K562 (cell line): ENCODE results near the gene GRIK2. TPM values are rescaled to one million over a fixed set of nuclear protein-coding genes. Genes with fewer than 3 reads are reported as not detected.

ENCODE experiments used
- BRD9 ChIP-seq: fragments of 450-650 bp; IDR thresholded peaks from 2 replicates; pipeline ENCODE4 v1.6.1; 2018; ENCODE audit warnings: low read depth; ENCODE audit not compliant: partially characterized antibody
- PTBP1 ChIP-seq: fragments of 200-400 bp; formaldehyde crosslinking; IDR thresholded peaks from 2 replicates; pipeline ENCODE4 v1.6.1; 2017; ENCODE audit warnings: low read depth, low read length
- RREB1 ChIP-seq: fragments of 250-450 bp; sonication (Bioruptor Pico); IDR thresholded peaks from 2 replicates; pipeline ENCODE4 v1.4.0; 2020
- TEAD4 ChIP-seq, 2 experiments: sonication (generic) in 1 of 2; formaldehyde crosslinking in 1 of 2; IDR thresholded peaks; 2 replicates each; pipeline versions ENCODE4 v1.6.1 to v1.8.0; 2012 to 2022; ENCODE audit warnings: borderline replicate concordance in 1 of 2, inconsistent platforms in 1 of 2, low read length in 1 of 2, mild to moderate bottlenecking in 1 of 2, missing genetic modification reagents in 1 of 2
- ZNF124 ChIP-seq: sonication (generic); formaldehyde crosslinking; IDR thresholded peaks from 2 replicates; pipeline ENCODE4 v1.8.1; 2022; ENCODE audit warnings: missing genetic modification reagents
- polyA plus RNA-seq, 8 experiments: library from polyadenylated mRNA; depleted of rRNA in 4 of 8; stranded (reverse) in 5 of 8; unstranded in 3 of 8; fragments of >200 nt; fragmentation: Nextera tagmentation in 2 of 8; fragmentation: Illumina TruSeq in 1 of 8; extraction: Ambion mirVana in 2 of 8; extraction: Trizol in 1 of 8; gene quantifications; 2 replicates each; pipeline versions ENCODE4 v1.2.1 to v1.2.3, GENCODE V29; 2011 to 2014; ENCODE audit warnings: inconsistent platforms in 1 of 8, missing spikeins in 1 of 8
- total RNA-seq, 7 experiments: library from RNA; depleted of rRNA in 6 of 7; stranded (reverse); fragments of >200 nt in 6 of 7; fragmentation: Illumina TruSeq in 2 of 7; extraction: Trizol in 2 of 7; gene quantifications; 2 replicates each; pipeline versions ENCODE4 v1.2.1 to v1.2.3, GENCODE V29; 2011 to 2021; ENCODE audit warnings: low replicate concordance in 1 of 7
- TF ChIP-seq, protein P1 (sequence below): fragments of 250-450 bp; sonication (Bioruptor Pico); IDR thresholded peaks from 2 replicates; pipeline ENCODE4 v1.5.0; 2020; ENCODE audit warnings: mild to moderate bottlenecking

The GRIK2 gene
- total and polyA plus RNA-seq, 9 of the 15 experiments (the other 6 are each of a cell fraction or from before 2014, with no cell fraction given) = not detected

DNA sequence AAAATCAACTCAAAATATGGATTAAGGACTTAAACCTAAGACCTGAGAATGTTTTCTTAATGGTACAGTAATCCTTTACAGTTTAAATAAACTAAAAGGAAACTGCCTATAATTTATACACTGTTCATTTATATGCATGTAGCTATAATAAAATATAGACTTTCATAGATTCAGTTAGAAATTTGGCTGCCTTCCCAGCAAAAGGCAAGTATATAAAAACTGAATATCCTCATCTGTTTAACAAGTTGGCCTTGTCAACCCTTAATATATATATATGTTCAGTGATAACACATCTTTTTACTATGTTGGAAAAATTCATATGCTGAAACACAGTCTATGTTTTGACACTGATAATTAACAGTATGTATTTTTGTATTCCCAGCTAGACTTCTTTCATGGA lies 123.1 kb downstream of the GRIK2 start (continued):
- no peak for TF ChIP-seq TEAD4 (IDR thresholded peaks at IDR 0.05; ENCODE audit: low read length)
- TF ChIP-seq TEAD4 (CRISPR knock-in tag; IDR thresholded peaks at IDR 0.05; ENCODE audit: borderline replicate concordance) = no peak
- no peak for TF ChIP-seq PTBP1
- TF ChIP-seq RREB1 (CRISPR knock-in tag) = no peak
- TF ChIP-seq, protein P1, sequence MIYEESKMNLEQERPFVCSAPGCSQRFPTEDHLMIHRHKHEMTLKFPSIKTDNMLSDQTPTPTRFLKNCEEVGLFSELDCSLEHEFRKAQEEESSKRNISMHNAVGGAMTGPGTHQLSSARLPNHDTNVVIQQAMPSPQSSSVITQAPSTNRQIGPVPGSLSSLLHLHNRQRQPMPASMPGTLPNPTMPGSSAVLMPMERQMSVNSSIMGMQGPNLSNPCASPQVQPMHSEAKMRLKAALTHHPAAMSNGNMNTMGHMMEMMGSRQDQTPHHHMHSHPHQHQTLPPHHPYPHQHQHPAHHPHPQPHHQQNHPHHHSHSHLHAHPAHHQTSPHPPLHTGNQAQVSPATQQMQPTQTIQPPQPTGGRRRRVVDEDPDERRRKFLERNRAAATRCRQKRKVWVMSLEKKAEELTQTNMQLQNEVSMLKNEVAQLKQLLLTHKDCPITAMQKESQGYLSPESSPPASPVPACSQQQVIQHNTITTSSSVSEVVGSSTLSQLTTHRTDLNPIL (CRISPR knock-in tag) = no peak
- TF ChIP-seq ZNF124 (CRISPR knock-in tag) = no peak
- TF ChIP-seq BRD9 = no peak
- TF ChIP-seq, all 486 proteins: peak for 0
